Left colon (tissue), 2 donors: ENCODE data around the gene FRAS1. TPM values are rescaled to one million over a fixed set of nuclear protein-coding genes. Genes with fewer than 3 reads are reported as not detected.
"Not testable (repeated sequence)": the region's sequence is repeated elsewhere in the genome, so short reads cannot be mapped to it uniquely, and the experiment has no call there.

Experiments
- ATAC-seq: fragments of 200-7000 bp; cut with Tn5 transposase; one replicate; pipeline ENCODE4 v1.9.1; 2020; ENCODE audit warnings: mild to moderate bottlenecking, moderate library complexity
- DNase-seq, 2 donors: peaks; one replicate each; pipeline ENCODE4 v3.0.0-alpha.2; 2020
- intact Hi-C, 2 donors: fragments of 100-400 bp; cut with DNase I in 1 of 2; cut with micrococcal nuclease in 1 of 2; formaldehyde crosslinking; loops; one replicate each; pipeline versions ENCODE4 v1.11.2 to v1.14.0; 2022; cut with DNase I, micrococcal nuclease
- total RNA-seq, 2 donors: library from RNA; stranded (reverse); fragmentation: NEBNext Ultra II Directional; extraction: Animal tissue kit (Norgen Biotek cat#: 25700); gene quantifications; one replicate each; pipeline ENCODE4 v1.2.1, GENCODE V29; 2021
- donor health status: DM: no; HTN: no; CAD: no.
- donor health status: DM: yes; HTN: yes; CAD: no.

The FRAS1 gene
- total RNA-seq, 2 donors from 2014 or later: 1.3 to 1.8 TPM

DNA sequence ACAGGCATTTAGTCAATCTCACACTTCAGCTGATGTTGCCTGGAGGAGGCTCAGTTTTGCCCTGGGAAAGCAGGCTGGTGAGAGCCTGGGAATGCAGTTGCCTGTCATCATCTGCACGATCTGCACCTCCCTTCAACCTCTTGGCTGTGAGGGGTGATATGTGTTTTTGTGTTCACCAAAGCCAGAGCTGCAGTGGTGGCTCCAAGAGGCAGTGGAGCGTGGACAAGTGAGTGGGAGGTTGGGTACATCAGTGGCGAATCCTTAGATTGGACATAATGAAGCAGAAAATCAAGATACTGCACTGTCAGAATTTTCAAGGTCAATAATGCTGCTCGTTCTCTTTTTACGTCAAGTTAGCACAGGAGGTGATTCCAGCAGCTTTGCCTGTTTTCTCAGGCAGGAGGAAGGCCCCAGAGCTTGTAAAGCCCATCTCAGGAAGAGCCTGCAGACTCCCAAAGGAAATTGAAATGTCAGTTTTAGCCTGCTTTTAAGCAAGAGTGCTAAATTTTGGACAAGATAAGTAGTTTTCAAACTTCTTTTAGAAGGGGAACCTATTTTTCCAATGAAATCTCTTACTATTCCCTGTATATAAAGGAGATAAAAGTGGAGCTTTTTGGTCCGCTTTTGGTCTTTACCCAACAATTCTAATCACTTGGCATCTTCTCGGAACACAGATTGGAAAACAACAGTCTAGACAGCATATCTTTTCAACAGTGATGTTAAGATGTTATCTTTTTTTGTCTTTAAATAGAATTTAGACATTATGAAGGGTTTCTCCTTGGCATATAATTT is 92.8 kb downstream of the FRAS1 start:
- DNase-seq (no peak), ATAC-seq (no peak)
- intact Hi-C loops: no loop called here

GRCh38 chr4:78150543-78150864 is 93.4 kb downstream of the FRAS1 start:
- ATAC-seq (peak; percentile 81), DNase-seq (no peak)
- intact Hi-C loops: no loop called here

- intact Hi-C loops: no loop called here
- ATAC-seq (peak; percentile 58), DNase-seq (no peak)
Measured at GRCh38 chr4:78152795-78153194, 95.7 kb downstream of the FRAS1 start.

- intact Hi-C loops: no loop called here
- DNase-seq (no peak), ATAC-seq (no peak)
Measured at GRCh38 chr4:78154972-78155590, 98.0 kb downstream of the FRAS1 start.

DNA sequence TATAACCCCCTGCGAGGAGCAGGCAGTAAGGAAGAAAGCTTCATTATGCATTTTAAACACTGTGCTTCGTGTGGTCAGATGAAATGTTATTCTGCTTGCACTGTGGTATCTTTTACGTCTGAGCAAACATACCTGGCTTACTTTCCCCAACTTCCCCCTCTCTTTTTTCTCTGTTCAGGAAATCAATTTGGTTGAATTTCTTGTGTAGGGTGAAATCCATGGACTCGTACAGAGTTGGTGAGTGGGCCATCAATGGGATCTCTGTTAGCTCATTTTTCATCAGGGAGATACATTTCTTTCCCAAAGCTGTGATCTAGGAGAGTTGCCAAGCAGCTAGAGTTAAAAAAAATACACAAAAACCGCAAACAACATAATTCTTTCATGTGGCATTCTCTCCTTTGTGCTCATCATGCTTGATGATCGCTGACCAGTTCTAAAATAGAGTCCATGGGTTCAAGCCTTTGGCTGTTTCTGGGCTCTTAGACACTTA is 98.5 kb downstream of the FRAS1 start:
- ATAC-seq: no peak
- no peak for DNase-seq
- intact Hi-C loops: no loop called here

- no peak for ATAC-seq
- DNase-seq: no peak
- intact Hi-C loops: no loop called here
Measured at GRCh38 chr4:78156520-78156919, 99.4 kb downstream of the FRAS1 start.

DNA sequence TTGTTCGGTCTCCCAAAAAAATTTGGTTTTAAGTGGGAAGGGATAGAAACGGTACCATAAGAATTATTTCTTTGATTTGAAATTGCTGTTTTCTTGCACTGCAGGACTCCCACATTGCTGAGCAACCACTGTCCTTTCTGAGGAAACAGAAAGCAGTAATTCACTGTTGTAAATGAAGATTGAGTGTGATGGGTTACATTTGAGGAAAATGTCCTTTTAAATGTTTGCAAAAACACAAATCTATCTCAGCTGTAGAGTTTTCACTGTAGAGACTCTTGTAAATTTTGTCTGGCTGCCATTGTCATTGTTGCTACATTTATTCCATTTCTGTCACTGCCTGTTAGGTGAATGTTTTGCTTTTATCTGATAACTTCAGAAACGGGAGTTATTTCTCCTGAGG is 105.2 kb downstream of the FRAS1 start:
- no peak for DNase-seq
- intact Hi-C loops: no loop called here
- ATAC-seq: no peak

DNA sequence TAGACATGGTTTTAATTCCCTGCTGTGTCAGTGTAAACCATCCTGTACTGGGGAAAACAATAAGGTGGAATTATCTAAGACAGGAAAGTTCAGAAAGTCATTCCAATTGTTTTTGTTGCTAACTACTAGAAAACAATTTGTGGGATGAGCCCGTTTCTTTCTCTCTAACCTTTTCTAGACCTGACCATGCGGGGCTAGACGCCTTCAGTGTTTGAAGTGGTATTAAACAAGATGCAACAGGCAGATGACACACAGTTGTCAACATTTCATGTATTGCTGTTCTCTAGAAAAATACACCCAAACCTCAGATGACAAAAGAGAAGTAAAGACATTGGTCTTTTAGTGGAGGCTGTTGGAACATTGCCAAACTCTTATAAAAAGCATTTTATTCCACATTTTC is 105.7 kb downstream of the FRAS1 start:
- ATAC-seq (no peak), DNase-seq (no peak)
- intact Hi-C loops: no loop called here

GRCh38 chr4:78165758-78166157 is 108.6 kb downstream of the FRAS1 start:
- intact Hi-C loops: no loop called here
- ATAC-seq: no peak

DNA sequence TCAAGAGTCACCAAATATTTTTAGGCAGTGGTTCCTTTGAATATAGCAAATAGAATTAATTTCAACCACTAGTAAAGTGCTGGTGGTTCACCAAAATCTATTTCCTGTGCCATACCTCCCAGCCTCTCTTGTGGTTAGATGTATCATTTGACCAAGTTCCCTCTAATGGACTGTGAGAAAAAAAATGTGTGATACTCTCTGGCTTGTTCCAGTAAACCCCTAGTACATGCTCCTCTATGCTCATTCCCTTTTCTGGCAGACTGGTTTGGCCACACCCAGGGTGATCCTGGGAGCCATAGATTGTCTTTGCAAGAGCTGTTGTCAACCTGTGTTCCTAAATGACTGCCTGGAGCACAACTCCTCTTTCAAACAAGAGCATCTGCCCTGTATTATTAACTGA is 109.5 kb downstream of the FRAS1 start:
- DNase-seq: no peak
- intact Hi-C loops: no loop called here
- ATAC-seq: no peak

More at GRCh38 chr4:78165758-78166157, 108.6 kb downstream of the FRAS1 start:
- DNase-seq: no peak

DNA sequence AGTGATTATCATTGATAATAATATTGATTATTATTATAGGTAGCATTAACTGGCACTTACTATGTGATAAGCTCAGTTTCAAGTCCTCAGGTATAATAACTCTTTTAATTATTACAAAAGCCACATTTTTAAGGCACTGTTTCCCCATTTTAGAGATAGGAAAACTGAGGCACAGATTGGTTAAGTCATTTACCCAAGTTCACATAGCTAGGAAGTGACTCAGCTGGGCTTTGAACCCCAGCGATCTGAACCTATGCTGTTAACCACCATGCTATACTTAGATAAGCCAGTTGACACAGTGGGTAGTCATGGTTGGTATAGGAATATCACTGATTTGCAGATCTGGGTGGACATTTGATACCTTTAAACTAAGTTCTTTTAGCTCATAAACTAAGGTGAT is 110.4 kb downstream of the FRAS1 start:
- ATAC-seq (no peak), DNase-seq (no peak)
- intact Hi-C loops: no loop called here

DNA sequence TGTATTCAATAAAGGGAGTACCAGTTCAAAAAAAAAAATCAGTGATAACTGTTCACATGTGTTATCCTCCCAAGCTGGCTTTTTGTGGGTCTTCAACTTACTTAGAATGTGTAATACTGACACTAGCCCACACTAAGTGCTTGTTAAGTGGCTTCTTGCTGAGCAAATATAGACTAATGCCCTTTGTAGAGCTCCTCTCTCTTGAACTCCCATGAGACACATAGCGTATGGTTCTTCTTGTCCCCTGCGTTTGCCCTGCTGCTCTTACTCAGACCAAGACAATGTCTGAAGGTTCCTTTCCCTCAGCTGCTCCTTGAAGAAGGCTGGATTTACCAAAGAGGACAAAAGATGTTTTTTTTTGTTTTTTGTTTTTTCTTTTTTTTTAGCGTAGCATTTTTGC is 110.9 kb downstream of the FRAS1 start:
- DNase-seq (no peak), ATAC-seq (no peak)
- intact Hi-C loops: no loop called here

DNA sequence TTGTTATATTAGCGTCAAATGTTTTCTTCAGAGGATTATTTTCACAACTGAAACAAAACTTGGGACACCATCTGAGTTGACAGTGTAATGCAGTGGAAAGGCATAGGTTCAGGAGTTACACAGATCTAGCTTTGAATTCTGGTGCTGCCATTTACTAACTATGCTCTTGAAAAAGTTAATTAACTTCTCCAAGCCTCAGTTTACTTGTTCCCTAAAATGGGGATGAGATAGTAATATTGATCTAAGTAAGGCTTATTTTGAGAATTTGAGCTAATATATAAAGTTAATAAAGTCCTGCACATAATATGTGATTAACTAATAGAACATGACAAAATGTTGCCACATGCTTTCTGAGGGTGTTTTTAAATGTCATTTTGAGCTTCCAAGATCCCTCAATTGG is 112.6 kb downstream of the FRAS1 start:
- DNase-seq (no peak), ATAC-seq (no peak)
- intact Hi-C loops: no loop called here

- no peak for ATAC-seq
- intact Hi-C loops: no loop called here
- DNase-seq: no peak
Measured at GRCh38 chr4:78171482-78171881, 114.4 kb downstream of the FRAS1 start.

DNA sequence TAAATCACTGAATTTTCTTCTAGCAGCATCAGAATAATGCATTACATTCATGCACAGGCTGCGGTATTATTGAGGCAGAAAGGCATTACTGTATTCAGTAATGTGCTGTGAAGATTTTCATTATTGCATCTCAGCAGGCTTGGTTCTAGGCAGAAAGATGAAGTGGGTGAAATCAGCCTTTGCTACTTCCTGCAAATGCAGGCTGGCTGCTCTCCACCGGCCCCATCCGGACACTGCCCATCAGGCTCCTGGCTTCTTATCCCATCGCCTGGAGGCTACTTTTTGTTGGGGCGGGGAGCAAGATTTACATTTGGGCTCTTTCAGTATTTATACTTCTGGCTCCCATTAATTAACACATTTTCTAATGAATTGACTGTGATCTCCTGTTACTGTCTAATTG is 117.8 kb downstream of the FRAS1 start:
- no peak for ATAC-seq
- intact Hi-C loops: no loop called here
- no peak for DNase-seq

- no peak for DNase-seq
- intact Hi-C loops: no loop called here
- no peak for ATAC-seq
Measured at GRCh38 chr4:78179196-78179595, 122.1 kb downstream of the FRAS1 start.

DNA sequence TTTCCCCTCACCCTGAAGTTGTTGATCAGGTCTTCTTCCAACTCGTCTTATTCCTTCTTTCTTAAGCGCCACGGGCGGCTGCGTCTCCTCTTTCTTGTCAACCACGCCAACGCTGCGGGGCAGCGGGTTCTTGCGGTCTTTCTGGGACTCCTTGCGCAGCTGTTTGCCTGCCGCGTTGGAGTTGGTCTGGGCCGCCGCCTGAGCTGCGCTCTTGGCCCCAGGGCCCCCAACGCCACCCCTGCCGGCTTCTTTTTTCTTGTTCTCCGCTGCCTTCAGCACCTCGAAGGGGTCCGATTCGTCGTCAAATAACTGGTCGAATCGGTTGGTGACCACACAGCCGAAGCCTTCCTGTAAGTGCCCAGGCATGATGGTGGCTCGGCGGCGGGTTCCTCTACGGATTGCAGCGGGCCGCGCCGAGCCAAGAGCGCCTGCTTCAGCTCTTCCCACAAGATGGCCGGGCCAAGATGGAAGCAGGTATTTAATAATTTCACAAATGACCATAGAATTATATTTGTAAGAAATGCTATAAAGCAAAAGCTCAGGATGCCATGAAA is 124.6 kb downstream of the FRAS1 start:
- ATAC-seq, DNase-seq, intact Hi-C loops: not testable (repeated sequence)

GRCh38 chr4:78184584-78184983 is 127.5 kb downstream of the FRAS1 start:
- intact Hi-C loops: no loop called here
- peak; percentile 29 for ATAC-seq
- DNase-seq: no peak

DNA sequence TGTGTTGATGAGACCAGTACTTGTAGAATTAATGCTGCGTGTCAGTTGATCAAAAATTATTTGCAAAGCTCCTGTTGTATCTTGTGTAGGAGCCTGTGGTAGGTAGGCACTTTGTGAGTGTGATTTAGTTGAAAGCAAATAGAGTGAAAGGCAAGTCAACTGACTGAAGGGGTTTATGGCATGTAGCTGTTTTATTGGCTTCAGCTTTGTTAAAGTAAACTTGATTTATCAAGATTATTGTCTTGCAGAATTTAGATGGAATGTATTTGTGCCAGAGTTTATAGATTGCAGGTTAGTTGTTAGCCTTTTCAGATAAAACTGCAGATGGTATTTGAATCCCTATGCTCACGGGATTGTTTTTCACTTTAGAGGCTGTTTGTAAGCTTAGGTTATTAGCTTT is 128.0 kb downstream of the FRAS1 start:
- intact Hi-C loops: no loop called here
- peak; percentile 97 for ATAC-seq
- no peak for DNase-seq
